HFFc6 (cell line): ENCODE data around the gene DYSF. TPM values are rescaled to one million over a fixed set of nuclear protein-coding genes. Genes with fewer than 3 reads are reported as not detected.

Source experiments
- DNase-seq: peaks from one replicate; pipeline ENCODE4 v3.0.0-alpha.2; 2018
- H3K27ac Mint-ChIP-seq: 2 replicates; pipeline ENCODE4 v1.8.0; 2020; ENCODE audit warnings: mild to moderate bottlenecking, mixed read lengths
- H3K27me3 Mint-ChIP-seq: 2 replicates; pipeline ENCODE4 v1.8.0; 2021; ENCODE audit warnings: mild to moderate bottlenecking, moderate library complexity, mixed read lengths; ENCODE audit not compliant: insufficient read depth
- H3K36me3 Mint-ChIP-seq: 2 replicates; pipeline ENCODE4 v1.8.0; 2021; ENCODE audit warnings: low read depth, mixed read lengths
- H3K4me1 Mint-ChIP-seq: 2 replicates; pipeline ENCODE4 v1.8.0; 2020; ENCODE audit warnings: low read depth, mixed read lengths
- H3K4me3 Mint-ChIP-seq: 2 replicates; pipeline ENCODE4 v1.8.0; 2020; ENCODE audit warnings: mild to moderate bottlenecking, moderate library complexity, mixed read lengths
- H3K9me3 Mint-ChIP-seq: 2 replicates; pipeline ENCODE4 v1.8.0; 2020; ENCODE audit warnings: mild to moderate bottlenecking, mixed read lengths
- CTCF ChIP-seq: fragments of 200-600 bp; sonication (generic); IDR thresholded peaks from 2 replicates; pipeline ENCODE4 v1.5.0; 2021; ENCODE audit warnings: antibody characterized with exemption, mild to moderate bottlenecking
- total RNA-seq, 6 experiments: library from RNA; stranded (reverse); fragmentation: NEBNext Ultra II Directional; extraction: Animal tissue kit (Norgen Biotek cat#: 25700); gene quantifications; 2 replicates in 1 of 6; 3 replicates in 5 of 6; pipeline ENCODE4 v1.2.3, GENCODE V29; 2021

DYSF gene
- total RNA-seq, 6 experiments from 2014 or later, result 0.07 to 0.57 (median 0.32) TPM

- TF ChIP-seq CTCF, result no peak
- peaks cover 33% of the 10 kb centered on the region for H3K27me3 Mint-ChIP-seq
- H3K9me3 Mint-ChIP-seq, result no peaks in the 10 kb centered on the region
- no peaks in the 10 kb centered on the region for H3K4me1 Mint-ChIP-seq
- DNase-seq, result no peak
- H3K27ac Mint-ChIP-seq, result no peak overlapping the region
- H3K36me3 Mint-ChIP-seq, result no peaks in the 10 kb centered on the region
- H3K4me3 Mint-ChIP-seq, result no peak overlapping the region
Measured at GRCh38 chr2:71577209-71577608, 123.8 kb downstream of the DYSF start.

GRCh38 chr2:71578767-71579342 is 125.5 kb downstream of the DYSF start:
- Mint-ChIP-seq H3K4me1 (no peaks in the 10 kb centered on the region), H3K27ac (no peak overlapping the region), H3K9me3 (no peaks in the 10 kb centered on the region), H3K36me3 (no peaks in the 10 kb centered on the region), H3K27me3 (peaks cover 40% of the 10 kb centered on the region), H3K4me3 (no peak overlapping the region)
- DNase-seq, result no peak
- no peak for TF ChIP-seq CTCF

- Mint-ChIP-seq H3K36me3 (no peaks in the 10 kb centered on the region), H3K27me3 (peaks cover 43% of the 10 kb centered on the region), H3K9me3 (no peaks in the 10 kb centered on the region), H3K4me3 (no peak overlapping the region), H3K4me1 (no peaks in the 10 kb centered on the region), H3K27ac (no peak overlapping the region)
- no peak for TF ChIP-seq CTCF
- no peak for DNase-seq
Measured at GRCh38 chr2:71581026-71581425, 127.7 kb downstream of the DYSF start.

- Mint-ChIP-seq H3K4me3 (no peak overlapping the region), H3K36me3 (no peaks in the 10 kb centered on the region), H3K27ac (no peak overlapping the region), H3K9me3 (no peaks in the 10 kb centered on the region), H3K4me1 (no peaks in the 10 kb centered on the region), H3K27me3 (peaks cover 58% of the 10 kb centered on the region)
- no peak for TF ChIP-seq CTCF
- DNase-seq, result no peak
Measured at GRCh38 chr2:71583876-71584275, 130.5 kb downstream of the DYSF start.

- Mint-ChIP-seq H3K4me3 (no peak overlapping the region), H3K27me3 (peaks cover 74% of the 10 kb centered on the region), H3K36me3 (no peaks in the 10 kb centered on the region), H3K4me1 (no peaks in the 10 kb centered on the region), H3K9me3 (no peaks in the 10 kb centered on the region), H3K27ac (no peak overlapping the region)
- no peak for DNase-seq
- TF ChIP-seq CTCF, result no peak
Measured at GRCh38 chr2:71586471-71586870, 133.1 kb downstream of the DYSF start.
